CD14-positive monocyte (primary cell): ENCODE results near the gene SAP30L. TPM values are rescaled to one million over a fixed set of nuclear protein-coding genes. Genes with fewer than 3 reads are reported as not detected.

Source experiments
- DNase-seq, 3 donors: peaks; one replicate each; pipeline ENCODE4 v3.0.0-alpha.2; 2011 to 2022
- H2AFZ ChIP-seq: 2 replicates; pipeline ENCODE4 v1.6.0; 2012; ENCODE audit warnings: mild to moderate bottlenecking, low read depth, low read length, inconsistent platforms; ENCODE audit not compliant: insufficient read depth, poor library complexity, severe bottlenecking
- H3K27ac ChIP-seq, 2 donors: 1 replicate in 1 of 2; 2 replicates in 1 of 2; pipeline ENCODE4 v1.5.1; 2012 to 2013; ENCODE audit warnings: low read length in 2 of 2, control low read depth in 1 of 2, inconsistent platforms in 1 of 2, low read depth in 1 of 2, mild to moderate bottlenecking in 1 of 2
- H3K27me3 ChIP-seq, 2 donors: one replicate each; pipeline versions ENCODE4 v1.6.0 to v1.6.1; 2011 to 2013; ENCODE audit warnings: low read length in 2 of 2; ENCODE audit not compliant: control insufficient read depth in 2 of 2, insufficient read depth in 2 of 2
- H3K36me3 ChIP-seq, 2 donors: replicated peaks in 1 of 2; 1 replicate in 1 of 2; 2 replicates in 1 of 2; pipeline versions ENCODE4 v1.5.1 to v1.6.1; 2012 to 2013; ENCODE audit warnings: low read length in 2 of 2, control low read depth in 1 of 2, inconsistent platforms in 1 of 2, mild to moderate bottlenecking in 1 of 2; ENCODE audit not compliant: insufficient read depth in 2 of 2, control insufficient read depth in 1 of 2
- H3K4me1 ChIP-seq, 2 donors: 1 replicate in 1 of 2; 2 replicates in 1 of 2; pipeline versions ENCODE4 v1.5.1 to v1.6.1; 2012 to 2013; ENCODE audit warnings: low read length in 2 of 2, control low read depth in 1 of 2, inconsistent platforms in 1 of 2, mild to moderate bottlenecking in 1 of 2, moderate library complexity in 1 of 2; ENCODE audit not compliant: insufficient read depth in 2 of 2, control insufficient read depth in 1 of 2
- H3K4me2 ChIP-seq: replicated peaks from 2 replicates; pipeline ENCODE3; 2012; ENCODE audit warnings: low read length, moderate library complexity, mild to moderate bottlenecking; ENCODE audit not compliant: poor library complexity, severe bottlenecking; ENCODE audit errors: extremely low read depth
- H3K4me3 ChIP-seq, 3 experiments: fragments of 200-600 bp in 1 of 3; sonication (generic) in 1 of 3; replicated peaks in 1 of 3; 1 replicate in 2 of 3; 2 replicates in 1 of 3; pipeline ENCODE4 v1.5.1; 2011 to 2013; ENCODE audit warnings: low read length in 3 of 3, mild to moderate bottlenecking in 3 of 3, control low read depth in 2 of 3, low read depth in 2 of 3, inconsistent platforms in 1 of 3, moderate library complexity in 1 of 3
- H3K79me2 ChIP-seq: 2 replicates; pipeline ENCODE4 v1.6.0; 2012; ENCODE audit warnings: mild to moderate bottlenecking, control low read depth, inconsistent platforms, low read length, moderate library complexity; ENCODE audit not compliant: insufficient read depth
- H3K9ac ChIP-seq: 2 replicates; pipeline ENCODE4 v1.6.0; 2017; ENCODE audit warnings: low read length, mild to moderate bottlenecking; ENCODE audit not compliant: insufficient read depth, poor library complexity, severe bottlenecking
- H3K9me3 ChIP-seq, 2 donors: replicated peaks in 1 of 2; 1 replicate in 1 of 2; 2 replicates in 1 of 2; pipeline versions ENCODE4 v1.5.1 to v1.6.1; 2012 to 2013; ENCODE audit warnings: low read length in 2 of 2, control low read depth in 1 of 2; ENCODE audit not compliant: control insufficient read depth in 1 of 2, insufficient read depth in 1 of 2
- H4K20me1 ChIP-seq: 2 replicates; pipeline ENCODE4 v1.6.0; 2012; ENCODE audit warnings: mild to moderate bottlenecking, low read length, control low read depth, moderate library complexity; ENCODE audit not compliant: insufficient read depth
- H3K27ac Mint-ChIP-seq, 7 donors: one replicate each; pipeline ENCODE4 v1.8.0; 2020; ENCODE audit warnings: mild to moderate bottlenecking in 7 of 7, mixed read lengths in 7 of 7, moderate library complexity in 6 of 7, inconsistent platforms in 2 of 7
- H3K27me3 Mint-ChIP-seq, 3 donors: one replicate each; pipeline ENCODE4 v1.8.0; 2021 to 2022; ENCODE audit warnings: low read depth in 3 of 3, mild to moderate bottlenecking in 3 of 3, mixed read lengths in 3 of 3, moderate library complexity in 3 of 3, inconsistent platforms in 1 of 3
- H3K36me3 Mint-ChIP-seq, 2 donors: one replicate each; pipeline ENCODE4 v1.8.0; 2020; ENCODE audit warnings: mixed read lengths in 2 of 2, inconsistent platforms in 1 of 2, mild to moderate bottlenecking in 1 of 2
- H3K4me1 Mint-ChIP-seq: one replicate; pipeline ENCODE4 v1.8.0; 2020; ENCODE audit warnings: mild to moderate bottlenecking, mixed read lengths
- H3K4me3 Mint-ChIP-seq, 2 donors: one replicate each; pipeline ENCODE4 v1.8.0; 2020; ENCODE audit warnings: mild to moderate bottlenecking in 2 of 2, mixed read lengths in 2 of 2, moderate library complexity in 1 of 2
- H3K9me3 Mint-ChIP-seq, 7 donors: one replicate each; pipeline ENCODE4 v1.8.0; 2020 to 2022; ENCODE audit warnings: mixed read lengths in 7 of 7, mild to moderate bottlenecking in 6 of 7, moderate library complexity in 6 of 7, inconsistent platforms in 2 of 7
- CTCF ChIP-seq: fragments of 200-600 bp; IDR thresholded peaks from one replicate; pipeline ENCODE4 v1.8.0; 2022; ENCODE audit warnings: antibody characterized with exemption, mild to moderate bottlenecking
- WGBS: methylation state at CpG from one replicate; pipeline ENCODE4 v1.1.5; 2013; ENCODE audit warnings: missing lambda C conversion rate; ENCODE audit not compliant: insufficient coverage; 5-methylcytosine and 5-hydroxymethylcytosine counted together
- intact Hi-C, 2 donors: fragments of 100-400 bp; cut with micrococcal nuclease; formaldehyde crosslinking; loops; one replicate each; pipeline versions ENCODE4 v1.15.0 to v1.15.1; 2023
- polyA plus RNA-seq, 3 donors: library from polyadenylated mRNA; depleted of rRNA in 1 of 3; unstranded in 2 of 3; stranded (reverse) in 1 of 3; fragments of 300-500 nt in 2 of 3; fragments of >200 nt in 1 of 3; fragmentation: Illumina TruSeq in 2 of 3; gene quantifications; 1 replicate in 2 of 3; 2 replicates in 1 of 3; pipeline ENCODE4 v1.2.3, GENCODE V29; 2012 to 2021

Gene SAP30L
- polyA plus RNA-seq, 3 donors: 21.1 to 36.1 (median 29.4) TPM

- H3K27me3 ChIP-seq: peaks cover 84 to 93% of the 10 kb centered on the region in 2 donors
- H3K27ac Mint-ChIP-seq: no peak overlapping the region
These were observed 40.1 kb downstream of the SAP30L start for GRCh38 chr5:154485850-154486426.

GRCh38 chr5:154486427-154486866, 40.6 kb downstream of the SAP30L start:
- H3K9me3 ChIP-seq: peaks cover 0 to 31% of the 10 kb centered on the region in 2 donors
- peaks cover 79 to 92% of the 10 kb centered on the region in 2 donors for H3K27me3 ChIP-seq
- Mint-ChIP-seq H3K27ac (no peak overlapping the region), H3K4me3 (peak overlapping the region in 1 of 2 donors; percentile 40), H3K36me3 (peaks cover 0 to 9% of the 10 kb centered on the region in 2 donors), H3K9me3 (peaks cover 0 to 18% (median 5%) of the 10 kb centered on the region in 7 donors), H3K4me1 (peaks cover 10% of the 10 kb centered on the region), H3K27me3 (peaks cover 75 to 92% (median 81%) of the 10 kb centered on the region in 3 donors)
- H3K4me2 ChIP-seq: no peak overlapping the region
- H4K20me1 ChIP-seq: no peaks in the 10 kb centered on the region
- no peak overlapping the region for H2AFZ ChIP-seq
- no peaks in the 10 kb centered on the region for H3K36me3 ChIP-seq
- H3K9ac ChIP-seq: no peak overlapping the region
- intact Hi-C loops: no loop called here
- H3K27ac ChIP-seq: no peak overlapping the region
- no peak for TF ChIP-seq CTCF
- no peak overlapping the region for H3K4me3 ChIP-seq
- H3K4me1 ChIP-seq: no peaks in the 10 kb centered on the region
- 0% methylated on average over 1 of the region's 4 CpGs for WGBS
- DNase-seq: no peak
- no peaks in the 10 kb centered on the region for H3K79me2 ChIP-seq

More at GRCh38 chr5:154485850-154486426, 40.1 kb downstream of the SAP30L start:
- H3K79me2 ChIP-seq: no peaks in the 10 kb centered on the region
- WGBS: 10% methylated on average over 2 of the region's 6 CpGs
- TF ChIP-seq CTCF: no peak
- H3K27ac ChIP-seq: no peak overlapping the region
- H3K36me3 Mint-ChIP-seq: peaks cover 0 to 9% of the 10 kb centered on the region in 2 donors
- intact Hi-C loops: no loop called here
- H3K4me1 Mint-ChIP-seq: peaks cover 10% of the 10 kb centered on the region
- H3K9me3 ChIP-seq: peaks cover 0 to 36% of the 10 kb centered on the region in 2 donors
- peak overlapping the region in 1 of 2 donors; percentile 40 for H3K4me3 Mint-ChIP-seq
- H3K4me1 ChIP-seq: no peaks in the 10 kb centered on the region
- H3K36me3 ChIP-seq: no peaks in the 10 kb centered on the region
- H4K20me1 ChIP-seq: no peaks in the 10 kb centered on the region
- peaks cover 76 to 92% (median 83%) of the 10 kb centered on the region in 3 donors for H3K27me3 Mint-ChIP-seq
- DNase-seq: no peak
- no peak overlapping the region for H3K9ac ChIP-seq
- H3K4me3 ChIP-seq: no peak overlapping the region
- H3K4me2 ChIP-seq: no peak overlapping the region
- H2AFZ ChIP-seq: no peak overlapping the region
- H3K9me3 Mint-ChIP-seq: peaks cover 0 to 22% (median 5%) of the 10 kb centered on the region in 7 donors
